Esophagus muscularis mucosa (tissue), 4 donors: Measurements from ENCODE around the gene CD79B. TPM values are rescaled to one million over a fixed set of nuclear protein-coding genes. Genes with fewer than 3 reads are reported as not detected.

ENCODE experiments used
- DNase-seq: peaks from one replicate; pipeline ENCODE4 v3.0.0-alpha.2; 2017; ENCODE audit errors: extremely low spot score
- H3K27ac ChIP-seq, 4 donors: fragments of 200-600 bp; sonication (generic); replicated peaks in 1 of 4; 1 replicate in 3 of 4; 2 replicates in 1 of 4; pipeline ENCODE4 v1.5.1; 2016 to 2019; ENCODE audit warnings: mild to moderate bottlenecking in 1 of 4
- H3K27me3 ChIP-seq, 4 donors: fragments of 200-600 bp; sonication (generic); one replicate each; pipeline versions ENCODE4 v1.5.1 to v1.6.0; 2016 to 2019
- H3K36me3 ChIP-seq, 4 donors: fragments of 200-600 bp; sonication (generic); one replicate each; pipeline ENCODE4 v1.5.1; 2016 to 2019
- H3K4me1 ChIP-seq, 4 donors: fragments of 200-600 bp; sonication (generic); one replicate each; pipeline ENCODE4 v1.5.1; 2016 to 2019
- H3K4me3 ChIP-seq, 4 donors: fragments of 200-600 bp; sonication (generic); 1 replicate in 2 of 4; 2 replicates in 2 of 4; pipeline ENCODE4 v1.5.1; 2016 to 2019; ENCODE audit warnings: mild to moderate bottlenecking in 4 of 4, moderate library complexity in 1 of 4
- H3K9me3 ChIP-seq, 4 donors: fragments of 200-600 bp; sonication (generic); 1 replicate in 3 of 4; 2 replicates in 1 of 4; pipeline ENCODE4 v1.5.1; 2016 to 2019
- EP300 ChIP-seq: sonication (generic); formaldehyde crosslinking; IDR thresholded peaks from one replicate; pipeline ENCODE4 v1.6.1; 2017; ENCODE audit warnings: antibody characterized with exemption
- POLR2A ChIP-seq: fragments of 450-650 bp; IDR thresholded peaks from one replicate; pipeline ENCODE4 v1.6.1; 2017; ENCODE audit warnings: antibody characterized with exemption, moderate library complexity, mild to moderate bottlenecking, low read depth
- POLR2AphosphoS5 ChIP-seq, 2 donors: sonication (generic); formaldehyde crosslinking; IDR thresholded peaks; one replicate each; pipeline ENCODE4 v1.6.1; 2017; ENCODE audit warnings: antibody characterized with exemption in 2 of 2
- WGBS: methylation state at CpG from one replicate; pipeline ENCODE4 v1.1.5; 2018; 5-methylcytosine and 5-hydroxymethylcytosine counted together
- intact Hi-C: fragments of 100-400 bp; cut with DNase I; formaldehyde crosslinking; loops from one replicate; pipeline ENCODE4 v1.15.1; 2023
- total RNA-seq, 4 donors: library from RNA; depleted of rRNA; stranded (reverse); fragments of >200 nt; gene quantifications; one replicate each; pipeline versions ENCODE4 v1.1.0 to v1.2.1, GENCODE V29; 2016
- TF ChIP-seq, protein P1 (sequence below), 3 experiments: fragments of 200-600 bp in 2 of 3; fragments of 450-650 bp in 1 of 3; sonication (generic) in 2 of 3; IDR thresholded peaks; one replicate each; pipeline ENCODE4 v1.5.1; 2017 to 2019; ENCODE audit warnings: antibody characterized with exemption in 3 of 3, mild to moderate bottlenecking in 2 of 3, moderate library complexity in 1 of 3

CD79B gene
- total RNA-seq, 4 donors from 2014 or later: 2.1 to 6.1 (median 5.8) TPM

DNA sequence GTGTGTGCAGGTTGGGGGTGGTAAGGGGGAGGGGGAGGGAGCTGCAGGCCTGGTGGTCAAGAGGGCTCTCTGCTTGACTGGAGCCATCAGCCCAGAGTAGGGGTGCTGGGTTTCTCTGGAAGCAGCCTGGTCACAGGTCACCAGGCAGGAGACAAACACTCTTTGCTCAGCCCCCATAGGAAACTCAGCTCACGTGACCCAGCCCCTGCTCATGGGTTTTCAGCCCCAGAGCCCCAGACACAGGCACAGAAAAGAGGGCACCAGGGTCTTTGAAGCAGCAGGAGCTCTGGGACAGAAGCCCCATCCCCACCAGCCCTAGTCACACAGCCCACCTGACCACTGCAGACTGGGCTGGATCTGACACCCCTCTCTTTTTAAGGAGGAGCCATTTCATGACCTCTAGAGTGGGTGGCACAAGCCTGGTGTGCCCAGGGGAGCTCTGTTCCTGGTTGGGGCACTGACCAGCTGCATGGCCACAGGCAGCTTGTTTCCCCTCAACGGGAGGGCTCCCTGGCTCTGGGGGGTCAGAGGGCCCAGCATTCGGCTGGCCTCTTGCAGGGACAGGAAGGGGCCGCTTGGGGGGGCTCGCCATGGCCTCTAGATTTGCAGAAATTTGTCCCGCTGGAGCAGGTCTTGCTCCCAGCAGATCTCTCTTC, 13.8 kb upstream of the CD79B start:
- no peaks in the 10 kb centered on the region for H3K4me1 ChIP-seq
- H3K27me3 ChIP-seq: peaks cover 0 to 43% (median 0%) of the 10 kb centered on the region in 4 donors
- 80% methylated on average over 1 of the region's 6 CpGs for WGBS
- H3K4me3 ChIP-seq: no peak overlapping the region
- DNase-seq: no peak
- no peaks in the 10 kb centered on the region for H3K9me3 ChIP-seq
- no peak overlapping the region for H3K27ac ChIP-seq
- TF ChIP-seq, protein P1, sequence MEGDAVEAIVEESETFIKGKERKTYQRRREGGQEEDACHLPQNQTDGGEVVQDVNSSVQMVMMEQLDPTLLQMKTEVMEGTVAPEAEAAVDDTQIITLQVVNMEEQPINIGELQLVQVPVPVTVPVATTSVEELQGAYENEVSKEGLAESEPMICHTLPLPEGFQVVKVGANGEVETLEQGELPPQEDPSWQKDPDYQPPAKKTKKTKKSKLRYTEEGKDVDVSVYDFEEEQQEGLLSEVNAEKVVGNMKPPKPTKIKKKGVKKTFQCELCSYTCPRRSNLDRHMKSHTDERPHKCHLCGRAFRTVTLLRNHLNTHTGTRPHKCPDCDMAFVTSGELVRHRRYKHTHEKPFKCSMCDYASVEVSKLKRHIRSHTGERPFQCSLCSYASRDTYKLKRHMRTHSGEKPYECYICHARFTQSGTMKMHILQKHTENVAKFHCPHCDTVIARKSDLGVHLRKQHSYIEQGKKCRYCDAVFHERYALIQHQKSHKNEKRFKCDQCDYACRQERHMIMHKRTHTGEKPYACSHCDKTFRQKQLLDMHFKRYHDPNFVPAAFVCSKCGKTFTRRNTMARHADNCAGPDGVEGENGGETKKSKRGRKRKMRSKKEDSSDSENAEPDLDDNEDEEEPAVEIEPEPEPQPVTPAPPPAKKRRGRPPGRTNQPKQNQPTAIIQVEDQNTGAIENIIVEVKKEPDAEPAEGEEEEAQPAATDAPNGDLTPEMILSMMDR (IDR thresholded peaks at IDR 0.05): no peak
- TF ChIP-seq POLR2AphosphoS5 (IDR thresholded peaks at IDR 0.05) (no peak), POLR2A (no peak), EP300 (no peak)
- intact Hi-C loops: no loop called here
- no peaks in the 10 kb centered on the region for H3K36me3 ChIP-seq

DNA sequence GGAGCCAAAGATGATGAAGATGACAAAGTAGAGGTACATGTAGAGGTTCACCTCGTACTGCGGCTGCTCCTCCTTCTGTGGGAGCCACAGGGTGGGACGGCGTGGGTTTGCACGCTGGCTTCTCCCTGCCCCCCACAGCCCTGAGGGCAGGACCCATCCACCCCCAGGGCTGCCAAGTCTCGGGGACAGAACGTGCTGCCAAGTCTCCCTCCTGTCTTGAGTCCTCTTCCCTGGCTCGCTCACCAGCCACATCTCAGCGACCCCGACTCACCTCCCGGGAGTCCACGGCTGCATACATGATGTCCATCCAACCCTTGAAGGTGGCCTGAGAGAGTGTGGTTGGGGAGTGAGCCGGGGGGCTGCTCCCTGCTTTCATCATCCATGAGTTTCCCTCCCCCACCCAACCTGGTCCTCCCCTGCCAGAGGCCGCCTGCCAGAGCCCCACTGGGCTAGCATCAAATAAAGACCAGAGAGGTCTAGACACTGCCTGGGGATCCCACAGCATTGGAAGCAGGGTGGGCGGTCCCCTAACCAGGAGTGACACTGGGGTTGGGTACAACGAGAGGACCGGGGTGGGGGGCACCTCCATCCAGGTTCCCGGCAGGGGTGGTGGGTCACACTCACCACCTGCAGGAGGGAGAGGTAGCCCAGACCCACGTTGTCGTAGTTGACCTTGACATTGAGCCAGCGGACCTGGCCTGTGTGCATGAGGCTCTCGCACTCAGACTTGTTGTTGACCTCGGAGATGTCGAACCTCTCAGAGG, 12.8 kb upstream of the CD79B start:
- Histone ChIP-seq H3K27ac (no peak overlapping the region), H3K4me1 (no peaks in the 10 kb centered on the region), H3K9me3 (no peaks in the 10 kb centered on the region), H3K27me3 (peaks cover 0 to 34% (median 0%) of the 10 kb centered on the region in 4 donors), H3K36me3 (no peaks in the 10 kb centered on the region), H3K4me3 (no peak overlapping the region)
- intact Hi-C loops: no loop called here
- WGBS: 79% methylated on average over 20 of the region's 24 CpGs
- TF ChIP-seq EP300 (no peak), POLR2A (no peak), POLR2AphosphoS5 (IDR thresholded peaks at IDR 0.05) (no peak)
- TF ChIP-seq, protein P1 (IDR thresholded peaks at IDR 0.05): no peak
- DNase-seq: no peak

DNA sequence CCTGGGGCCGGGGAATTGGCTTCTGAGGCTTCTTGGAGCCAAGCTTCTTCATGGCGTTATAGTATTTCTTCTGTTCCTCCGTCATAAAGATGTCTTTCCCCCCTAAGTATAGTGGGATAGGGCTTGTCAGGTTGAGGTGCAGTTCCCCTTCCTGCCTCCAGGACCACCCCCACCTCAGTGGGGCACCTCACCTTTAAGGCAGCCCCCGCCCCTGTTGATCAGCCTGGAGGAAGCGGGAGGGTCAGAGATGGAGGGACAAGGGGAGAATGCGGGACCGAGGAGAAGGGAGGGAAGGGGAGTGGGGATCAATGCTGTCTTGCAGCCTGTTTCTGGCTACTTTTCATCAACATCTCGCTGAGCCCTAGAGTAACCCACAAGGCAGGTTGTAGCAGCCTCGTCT, 11.6 kb upstream of the CD79B start:
- Histone ChIP-seq H3K4me1 (no peaks in the 10 kb centered on the region), H3K27me3 (peaks cover 0 to 22% (median 0%) of the 10 kb centered on the region in 4 donors), H3K9me3 (no peaks in the 10 kb centered on the region), H3K36me3 (no peaks in the 10 kb centered on the region), H3K4me3 (no peak overlapping the region), H3K27ac (no peak overlapping the region)
- no peak for DNase-seq
- TF ChIP-seq, protein P1 (IDR thresholded peaks at IDR 0.05): no peak
- intact Hi-C loops: no loop called here
- WGBS: 84% methylated on average over 7 of the region's 9 CpGs

DNA sequence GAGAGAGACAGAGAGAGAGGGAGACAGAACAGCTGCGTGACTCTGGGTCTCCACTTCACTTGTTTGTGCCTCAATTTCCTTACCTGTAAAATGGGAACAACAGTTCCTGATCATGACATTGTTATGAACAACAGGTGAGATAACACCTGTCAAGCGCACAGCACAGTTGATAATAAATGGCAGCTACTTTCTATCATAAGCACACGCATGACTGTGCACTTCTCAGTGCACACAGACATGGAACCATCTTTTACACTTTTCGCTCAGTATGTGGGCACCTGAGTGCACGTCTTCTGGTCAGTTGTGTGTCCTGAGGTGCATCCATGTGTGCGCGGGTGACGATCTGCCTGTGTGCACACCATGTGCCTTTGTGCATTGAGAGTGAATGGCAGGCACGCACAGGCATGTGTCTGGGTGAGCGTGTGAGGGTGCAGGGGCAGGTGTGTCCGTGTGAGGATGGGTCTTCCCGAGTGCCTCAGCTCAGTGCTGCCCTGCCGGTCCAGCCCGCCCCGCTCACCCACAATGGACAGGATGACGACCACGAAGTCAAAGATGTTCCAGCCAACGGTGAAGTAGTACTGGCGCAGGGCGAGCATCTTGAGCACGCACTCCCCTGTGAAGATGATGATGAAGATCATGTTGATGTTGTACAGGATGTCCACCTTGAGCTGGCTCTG, 10.3 kb upstream of the CD79B start:
- DNase-seq: no peak
- TF ChIP-seq POLR2AphosphoS5 (IDR thresholded peaks at IDR 0.05) (no peak), EP300 (no peak), POLR2A (no peak)
- TF ChIP-seq, protein P1 (IDR thresholded peaks at IDR 0.05): no peak
- WGBS: 95% methylated on average over 21 of the region's 21 CpGs
- Histone ChIP-seq H3K27me3 (peaks cover 0 to 10% (median 0%) of the 10 kb centered on the region in 4 donors), H3K27ac (no peak overlapping the region), H3K9me3 (no peaks in the 10 kb centered on the region), H3K4me1 (no peaks in the 10 kb centered on the region), H3K4me3 (no peak overlapping the region), H3K36me3 (no peaks in the 10 kb centered on the region)
- intact Hi-C loops: no loop called here
